Heart right ventricle (tissue), 16 donors: Measurements from ENCODE around the gene KHDRBS2. TPM values are rescaled to one million over a fixed set of nuclear protein-coding genes. Genes with fewer than 3 reads are reported as not detected.

ENCODE experiments used
- ATAC-seq, 8 donors: fragments of 200-7000 bp; cut with Tn5 transposase; one replicate each; pipeline ENCODE4 v1.9.1; 2020; ENCODE audit warnings: mild to moderate bottlenecking in 8 of 8, moderate library complexity in 8 of 8, moderate number of reproducible peaks in 1 of 8
- DNase-seq, 2 donors: peaks; one replicate each; pipeline ENCODE4 v3.0.0-alpha.2; 2020
- H3K27ac ChIP-seq, 10 donors: fragments of 200-600 bp; sonication (generic) in 2 of 10; one replicate each; pipeline versions ENCODE4 v1.5.0 to v1.8.0; 2020 to 2022; ENCODE audit warnings: mild to moderate bottlenecking in 3 of 10
- H3K27me3 ChIP-seq, 7 donors: fragments of 200-600 bp; one replicate each; pipeline ENCODE4 v1.8.0; 2021 to 2022; ENCODE audit warnings: mild to moderate bottlenecking in 2 of 7
- H3K36me3 ChIP-seq, 9 donors: fragments of 200-600 bp; sonication (generic) in 1 of 9; one replicate each; pipeline versions ENCODE4 v1.5.0 to v1.8.0; 2020 to 2022; ENCODE audit warnings: mild to moderate bottlenecking in 2 of 9
- H3K4me1 ChIP-seq, 9 donors: fragments of 200-600 bp; sonication (generic) in 1 of 9; one replicate each; pipeline versions ENCODE4 v1.5.0 to v1.8.0; 2020 to 2022; ENCODE audit warnings: mild to moderate bottlenecking in 4 of 9
- H3K4me3 ChIP-seq, 10 donors: fragments of 200-600 bp; sonication (generic) in 2 of 10; one replicate each; pipeline versions ENCODE4 v1.5.0 to v1.8.0; 2020 to 2022; ENCODE audit warnings: mild to moderate bottlenecking in 7 of 10, moderate library complexity in 2 of 10
- H3K9me3 ChIP-seq, 11 donors: fragments of 200-600 bp in 10 of 11; sonication (generic) in 2 of 11; one replicate each; pipeline versions ENCODE4 v1.5.0 to v1.8.0; 2013 to 2022; ENCODE audit warnings: mild to moderate bottlenecking in 2 of 11, control low read depth in 1 of 11, moderate library complexity in 1 of 11
- CTCF ChIP-seq, 9 donors: fragments of 200-600 bp; sonication (generic) in 2 of 9; IDR thresholded peaks; one replicate each; pipeline versions ENCODE4 v1.5.0 to v1.8.0; 2021 to 2022; ENCODE audit warnings: antibody characterized with exemption in 9 of 9, mild to moderate bottlenecking in 5 of 9, moderate library complexity in 1 of 9
- WGBS, 2 donors: extraction: QIAGEN DNeasy Blood & Tissue Kit; methylation state at CpG; one replicate each; pipeline ENCODE4 v1.1.7; 2013; ENCODE audit warnings: inconsistent platforms in 1 of 2; 5-methylcytosine and 5-hydroxymethylcytosine counted together
- intact Hi-C, 10 donors: fragments of 100-400 bp; cut with DNase I; formaldehyde crosslinking; loops; one replicate each; pipeline versions ENCODE4 v1.11.1 to v1.14.2; 2022
- polyA plus RNA-seq, 2 donors: library from polyadenylated mRNA; stranded (reverse); fragments of 200-250 nt; gene quantifications; one replicate each; pipeline ENCODE4 v1.2.3, GENCODE V29; 2013
- total RNA-seq, 10 donors: library from RNA; stranded (reverse); fragmentation: NEBNext Ultra II Directional in 3 of 10; extraction: Animal tissue kit (Norgen Biotek cat#: 25700) in 3 of 10; gene quantifications; one replicate each; pipeline versions ENCODE4 v1.2.1 to v1.2.4, GENCODE V29; 2021 to 2023
- donor health status: Arrhythmogenic right ventricular cardiomyopathy.
- donor health status: ischemic (EF 13 %, LVEDD 7.1; RV severe dilation, severe dysfunction).
- donor health status: healthy with polysubstance abuse.
- donor health status: DM: no; HTN: yes; CAD: no.
- donor health status: DM: no; HTN: no; CAD: no.
- donor health status: ischemic (EF 25% LVEDD 6.9; RV normal size, moderate dysfunction).
- donor health status: ischemic (EF 25% LVEDD 5.7; RV mildly dilated, moderate dysfunction).
- donor health status: healthy.
- donor health status: DM: yes; HTN: yes; CAD: no.
- donor health status: Ischemic cardiomyopathy.
- donor health status: ischemic (EF 35%, LVEDD 5.7; RV mildly dilated, moderate dysfunction).
- donor health status: nonischemic (EF 11% LVEDD 7.7; RV severe dilation, severe dysfunction).
- donor health status: DM: yes; HTN: yes; CAD: no.
- donor health status: PGD.
- donor health status: ischemic (EF 29% LVEDD 5.4; RV normal size, mild dysfunction).
- donor health status: nonischemic (EF 23%, LVEDD 6.1; RV moderate dilation, normal function).

KHDRBS2 gene
- total and polyA plus RNA-seq, 12 donors, result 0.09 to 0.15 (median 0.14) TPM; not detected in 9

GRCh38 chr6:61977947-61978346 lies 308.1 kb downstream of the KHDRBS2 start:
- intact Hi-C loops, result no loop called here
- ATAC-seq (no peak), DNase-seq (no peak)
- TF ChIP-seq CTCF (IDR thresholded peaks at IDR 0.05), result no peak
- Histone ChIP-seq H3K27me3 (no peaks in the 10 kb centered on the region), H3K36me3 (no peaks in the 10 kb centered on the region), H3K9me3 (peaks cover 0 to 5% (median 0%) of the 10 kb centered on the region in 11 donors), H3K27ac (no peak overlapping the region), H3K4me1 (no peaks in the 10 kb centered on the region), H3K4me3 (no peak overlapping the region)
- 47 to 61% methylated on average over 1 of the region's 1 CpG for WGBS, 2 donors

GRCh38 chr6:61977099-61977498 lies 308.9 kb downstream of the KHDRBS2 start:
- Histone ChIP-seq H3K36me3 (no peaks in the 10 kb centered on the region), H3K27ac (no peak overlapping the region), H3K4me1 (no peaks in the 10 kb centered on the region), H3K4me3 (no peak overlapping the region), H3K27me3 (no peaks in the 10 kb centered on the region), H3K9me3 (peaks cover 0 to 5% (median 0%) of the 10 kb centered on the region in 11 donors)
- 45 to 50% methylated on average over 1 of the region's 1 CpG for WGBS, 2 donors
- DNase-seq, result no peak
- no peak for ATAC-seq
- intact Hi-C loops, result no loop called here
- no peak for TF ChIP-seq CTCF (IDR thresholded peaks at IDR 0.05)

- Histone ChIP-seq H3K27me3 (no peaks in the 10 kb centered on the region), H3K36me3 (no peaks in the 10 kb centered on the region), H3K27ac (no peak overlapping the region), H3K4me1 (no peaks in the 10 kb centered on the region), H3K9me3 (peaks cover 0 to 44% (median 7%) of the 10 kb centered on the region in 11 donors), H3K4me3 (no peak overlapping the region)
- DNase-seq, result no peak
- WGBS, 2 donors, result 93 to 97% methylated on average over 2 of the region's 2 CpGs
- TF ChIP-seq CTCF (IDR thresholded peaks at IDR 0.05), result no peak
- intact Hi-C loops, result no loop called here
- no peak for ATAC-seq
These were observed 326.8 kb downstream of the KHDRBS2 start for GRCh38 chr6:61959196-61959595.

- ATAC-seq (no peak), DNase-seq (no peak)
- H3K27me3 ChIP-seq, result no peaks in the 10 kb centered on the region
- no peaks in the 10 kb centered on the region for H3K4me1 ChIP-seq
- TF ChIP-seq CTCF (IDR thresholded peaks at IDR 0.05), result no peak
- no peak overlapping the region for H3K4me3 ChIP-seq
- H3K36me3 ChIP-seq, result no peaks in the 10 kb centered on the region
- intact Hi-C loops, result no loop called here
- peaks cover 0 to 32% (median 7%) of the 10 kb centered on the region in 11 donors for H3K9me3 ChIP-seq
- H3K27ac ChIP-seq, result no peak overlapping the region
These were observed 332.2 kb downstream of the KHDRBS2 start for GRCh38 chr6:61953851-61954250.
